Measurements from ENCODE around the gene MTAP.
"Not testable (repeated sequence)": the region's sequence is repeated elsewhere in the genome, so short reads cannot be mapped to it uniquely, and the experiment has no call there.

Gene MTAP

DNA sequence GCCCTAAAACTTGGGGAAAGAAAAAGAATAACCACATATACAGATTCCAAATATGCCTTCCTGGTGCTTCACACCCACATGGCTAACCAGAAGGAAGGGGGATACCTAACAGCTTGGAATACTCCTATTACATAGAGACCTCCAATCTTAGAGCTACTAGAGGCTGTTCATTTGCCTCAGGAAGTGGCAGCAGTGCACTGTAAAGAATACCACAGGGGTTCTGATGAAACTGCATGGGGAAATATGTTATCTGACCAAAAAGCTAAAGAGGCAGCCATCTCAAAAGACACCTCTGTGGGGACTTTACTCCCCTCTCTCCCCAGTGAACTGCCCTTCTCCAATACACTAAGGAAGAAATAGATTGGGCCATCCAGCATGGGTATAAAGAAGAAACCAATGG, 125.3 kb downstream of the MTAP start:
- no peak for DNase-seq

DNA sequence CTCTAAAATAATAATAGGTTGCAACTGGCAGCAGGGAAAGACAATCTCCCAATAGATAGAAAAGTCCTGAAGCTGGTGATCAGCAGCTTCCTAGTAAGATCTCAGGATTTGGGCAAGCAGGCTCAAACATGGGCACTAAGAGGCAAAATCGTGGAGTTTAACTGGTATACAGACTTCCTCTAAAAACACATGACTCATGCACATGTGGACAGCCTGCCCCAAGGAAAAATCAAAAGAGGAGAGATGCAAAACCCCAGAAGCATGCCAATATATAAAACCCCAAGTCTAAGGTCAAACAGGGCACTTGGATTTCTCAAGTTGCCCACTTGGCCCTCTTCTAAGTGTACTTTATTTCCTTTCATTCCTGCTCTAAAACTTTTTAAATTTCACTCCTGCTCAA, 129.0 kb downstream of the MTAP start:
- no peak for DNase-seq

GRCh38 chr9:21933281-21933680, 130.8 kb downstream of the MTAP start:
- no peak for DNase-seq

DNA sequence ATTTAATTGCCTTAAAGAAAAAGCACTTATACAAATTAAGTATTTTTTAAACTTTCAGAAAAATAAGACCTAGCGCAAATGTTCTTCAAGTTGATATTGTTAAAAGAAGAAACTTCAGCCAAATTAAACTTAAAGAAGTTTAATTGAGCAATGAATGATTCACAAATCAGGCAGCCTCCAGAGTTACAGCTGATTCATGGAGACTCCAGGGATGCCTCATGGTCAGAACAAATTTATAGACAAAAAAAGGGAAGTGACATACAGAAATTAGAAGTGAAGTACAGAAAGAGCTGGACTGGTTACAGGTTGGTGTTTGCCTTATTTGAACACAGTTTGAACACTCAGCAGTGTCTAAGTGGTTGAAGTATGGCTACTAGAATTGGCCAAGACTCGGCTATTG, 131.4 kb downstream of the MTAP start:
- no peak for DNase-seq

DNA sequence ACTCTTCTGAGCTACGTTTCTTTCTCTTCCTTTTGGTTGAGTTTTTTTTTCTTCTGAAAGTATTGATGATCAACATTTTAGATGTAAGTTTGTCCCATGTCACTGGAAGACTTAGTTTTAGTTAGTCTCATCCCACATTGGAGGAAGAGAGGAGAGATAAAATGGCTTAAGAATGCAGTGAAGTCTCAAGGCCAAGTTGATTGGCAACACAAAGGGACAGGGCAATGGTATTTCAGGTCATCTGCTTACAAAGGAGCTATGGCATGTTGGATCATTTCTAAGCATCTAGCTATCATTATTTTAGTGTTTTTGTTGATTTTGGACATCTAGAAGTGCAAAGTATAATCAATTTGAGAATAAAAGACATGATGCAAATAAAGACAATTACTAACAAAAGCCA, 133.2 kb downstream of the MTAP start:
- no peak for DNase-seq

- DNase-seq = no peak
Observed at GRCh38 chr9:21936161-21936560, 133.7 kb downstream of the MTAP start.

DNA sequence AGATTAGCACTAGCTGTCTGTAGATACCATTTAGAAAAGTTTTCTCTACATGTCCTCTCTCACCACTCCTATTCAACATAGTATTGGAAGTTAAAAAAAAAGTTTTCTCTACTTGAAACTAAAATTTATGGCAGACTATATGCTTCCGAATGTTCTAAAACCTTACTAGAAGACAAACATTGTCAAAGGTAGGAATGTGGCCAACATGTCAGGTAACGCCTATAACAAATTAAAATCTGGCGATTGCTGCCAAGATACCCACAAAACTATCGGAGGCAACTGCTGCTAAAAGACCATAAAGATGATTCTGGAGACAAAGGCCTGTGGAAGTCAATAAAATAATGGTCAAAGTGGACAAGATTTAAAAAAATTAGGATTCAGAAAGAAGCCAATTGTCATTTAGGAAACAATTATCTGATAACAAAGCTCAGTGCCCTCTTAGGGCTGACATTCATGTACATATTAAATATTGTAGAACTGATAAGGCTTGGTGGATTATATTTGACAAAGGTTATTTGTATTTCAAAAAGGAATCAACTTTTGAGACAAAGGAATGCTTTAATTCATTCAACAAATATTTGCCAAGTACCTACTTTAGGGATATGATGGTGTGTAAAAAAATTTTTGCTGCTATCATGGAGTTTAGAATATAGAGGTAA, 139.0 kb downstream of the MTAP start:
- DNase-seq = no peak

GRCh38 chr9:21943464-21943863, 141.0 kb downstream of the MTAP start:
- no peak for DNase-seq

- no peak for DNase-seq
Observed at GRCh38 chr9:21945606-21946005, 143.2 kb downstream of the MTAP start.

DNA sequence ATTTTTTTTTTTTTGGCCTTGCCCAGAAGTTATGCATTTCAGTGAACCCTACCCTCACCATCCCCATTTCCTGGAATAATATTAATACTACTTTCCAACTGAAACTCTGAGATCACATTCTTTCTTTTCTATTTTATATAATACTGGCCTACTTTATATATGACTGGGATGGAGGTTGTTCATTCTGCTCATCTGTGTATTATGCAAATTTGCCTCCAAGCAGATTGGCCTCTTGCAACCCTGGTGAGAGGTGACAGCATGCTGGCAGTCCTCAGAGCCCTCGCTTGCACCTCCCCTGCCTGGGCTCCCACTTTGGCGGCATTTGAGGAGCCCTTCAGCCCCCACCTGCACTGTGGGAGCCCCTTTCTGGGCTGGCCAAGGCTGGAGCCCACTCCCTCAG, 156.4 kb downstream of the MTAP start:
- no peak for DNase-seq

DNA sequence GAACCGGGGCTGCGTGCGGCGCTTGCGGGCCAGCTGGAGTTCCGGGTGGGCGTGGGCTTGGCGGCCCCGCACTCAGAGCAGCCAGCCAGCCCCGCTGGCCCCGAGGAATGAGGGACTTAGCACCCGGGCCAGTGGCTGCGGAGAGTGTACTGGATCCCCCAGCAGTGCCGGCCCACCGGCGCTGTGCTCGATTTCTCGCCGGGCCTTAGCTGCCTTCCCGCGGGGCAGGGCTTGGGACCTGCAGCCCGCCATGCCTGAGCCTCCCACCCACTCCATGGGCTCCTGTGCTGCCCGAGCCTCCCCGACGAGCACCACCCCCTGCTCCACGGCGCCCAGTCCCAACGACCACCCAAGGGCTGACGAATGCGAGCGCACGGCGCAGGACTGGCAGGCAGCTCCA, 156.8 kb downstream of the MTAP start:
- not testable (repeated sequence) for DNase-seq

DNA sequence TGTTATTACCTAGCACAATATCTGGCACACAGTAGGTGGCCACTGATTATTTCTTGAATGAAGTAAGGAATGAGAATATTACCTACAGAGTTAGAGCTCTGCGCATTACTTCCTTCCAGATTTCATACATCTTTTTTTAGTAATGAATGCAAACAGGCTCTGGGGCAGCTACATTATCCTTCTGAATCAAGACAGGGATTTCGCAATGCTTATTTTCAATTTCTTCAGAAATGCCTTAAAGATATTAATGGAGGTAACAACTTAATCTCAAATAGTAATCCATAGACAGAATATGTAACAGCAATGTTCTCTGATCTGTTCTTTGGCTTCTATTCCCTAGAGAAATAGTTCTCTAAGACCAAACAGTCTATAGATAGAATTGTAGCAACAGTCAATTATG, 159.1 kb downstream of the MTAP start:
- no peak for DNase-seq

- DNase-seq = peak; percentile 72
Observed at GRCh38 chr9:21964925-21965385, 162.5 kb downstream of the MTAP start.

DNA sequence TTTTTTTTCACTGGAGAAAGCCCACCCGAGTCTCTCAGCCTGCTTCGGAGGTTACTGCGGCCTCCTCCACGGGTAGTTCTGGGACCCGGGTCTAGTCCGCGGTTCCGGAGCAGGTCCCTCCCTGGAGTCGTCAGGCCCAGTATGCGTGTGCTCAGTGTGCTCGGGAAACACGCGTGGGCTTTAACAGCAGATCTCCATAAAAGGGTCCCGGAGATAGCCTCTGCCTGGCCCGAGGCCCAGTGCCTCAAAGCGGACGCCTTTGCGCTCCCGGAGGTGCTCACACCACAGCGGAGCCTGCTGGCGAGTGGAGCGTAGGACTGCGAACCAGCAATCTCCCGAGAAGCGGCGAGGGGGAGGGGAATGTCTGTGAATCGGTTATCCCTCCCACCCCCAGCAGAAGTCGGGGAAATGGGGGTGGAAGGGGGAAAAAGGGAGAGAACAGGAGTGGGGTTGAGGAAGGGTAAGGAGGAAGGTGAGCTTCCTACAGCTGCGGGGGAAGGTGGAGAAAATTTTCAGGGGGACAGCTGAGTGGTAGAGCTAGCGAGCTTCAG, 163.0 kb downstream of the MTAP start:
- peak; percentile 66 for DNase-seq

DNA sequence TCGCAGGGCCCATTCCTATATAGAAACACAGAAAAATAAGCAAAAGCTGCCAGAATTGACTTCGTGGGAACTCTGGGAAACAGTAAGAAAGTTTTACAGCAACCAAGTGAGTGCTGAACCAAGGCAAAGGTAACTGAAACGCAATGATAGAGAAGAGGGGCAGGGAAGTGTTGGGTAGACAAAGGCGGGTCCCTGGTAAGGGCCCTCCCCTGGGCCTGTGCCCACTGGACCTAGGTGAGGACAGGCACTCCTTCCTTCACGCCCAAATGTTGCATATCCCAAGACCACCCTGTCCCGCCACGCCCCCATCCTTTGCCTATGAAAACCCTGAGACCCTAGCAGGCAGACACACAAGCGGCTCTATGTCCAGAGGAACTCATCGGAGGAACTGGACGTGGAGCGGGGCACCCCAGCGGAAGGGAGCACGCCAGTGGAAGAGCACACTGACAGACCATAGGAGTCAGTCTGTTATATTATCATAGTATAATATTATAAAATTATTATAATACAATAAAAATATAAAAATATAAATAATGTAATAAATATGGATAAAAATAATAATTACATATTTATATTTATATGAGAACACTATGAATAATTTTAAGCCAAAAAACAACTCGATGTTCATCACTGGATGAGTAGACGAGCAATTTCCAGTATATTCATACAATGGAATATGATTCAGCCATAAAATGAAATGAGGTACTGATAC, 163.9 kb downstream of the MTAP start:
- no peak for DNase-seq

- no peak for DNase-seq
Observed at GRCh38 chr9:21967169-21967568, 164.7 kb downstream of the MTAP start.

DNA sequence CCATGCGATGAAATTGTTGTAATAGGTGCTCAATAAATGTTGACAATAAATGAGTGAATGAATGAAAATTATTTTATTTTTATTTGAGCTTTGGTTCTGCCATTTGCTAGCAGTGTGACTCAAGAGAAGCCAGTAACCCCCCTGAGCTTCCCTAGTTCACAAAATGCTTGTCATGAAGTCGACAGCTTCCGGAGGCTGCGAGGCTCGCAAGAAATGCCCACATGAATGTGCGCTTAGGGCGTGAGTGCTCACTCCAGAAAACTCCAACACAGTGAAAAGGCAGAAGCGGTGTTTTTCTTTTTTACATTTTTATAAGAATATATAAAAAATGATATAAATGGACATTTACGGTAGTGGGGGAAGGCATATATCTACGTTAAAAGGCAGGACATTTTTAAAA, 165.3 kb downstream of the MTAP start:
- no peak for DNase-seq

- no peak for DNase-seq
Observed at GRCh38 chr9:21968331-21969010, 166.0 kb downstream of the MTAP start.

GRCh38 chr9:21969011-21969940, 166.8 kb downstream of the MTAP start:
- DNase-seq = no peak

DNA sequence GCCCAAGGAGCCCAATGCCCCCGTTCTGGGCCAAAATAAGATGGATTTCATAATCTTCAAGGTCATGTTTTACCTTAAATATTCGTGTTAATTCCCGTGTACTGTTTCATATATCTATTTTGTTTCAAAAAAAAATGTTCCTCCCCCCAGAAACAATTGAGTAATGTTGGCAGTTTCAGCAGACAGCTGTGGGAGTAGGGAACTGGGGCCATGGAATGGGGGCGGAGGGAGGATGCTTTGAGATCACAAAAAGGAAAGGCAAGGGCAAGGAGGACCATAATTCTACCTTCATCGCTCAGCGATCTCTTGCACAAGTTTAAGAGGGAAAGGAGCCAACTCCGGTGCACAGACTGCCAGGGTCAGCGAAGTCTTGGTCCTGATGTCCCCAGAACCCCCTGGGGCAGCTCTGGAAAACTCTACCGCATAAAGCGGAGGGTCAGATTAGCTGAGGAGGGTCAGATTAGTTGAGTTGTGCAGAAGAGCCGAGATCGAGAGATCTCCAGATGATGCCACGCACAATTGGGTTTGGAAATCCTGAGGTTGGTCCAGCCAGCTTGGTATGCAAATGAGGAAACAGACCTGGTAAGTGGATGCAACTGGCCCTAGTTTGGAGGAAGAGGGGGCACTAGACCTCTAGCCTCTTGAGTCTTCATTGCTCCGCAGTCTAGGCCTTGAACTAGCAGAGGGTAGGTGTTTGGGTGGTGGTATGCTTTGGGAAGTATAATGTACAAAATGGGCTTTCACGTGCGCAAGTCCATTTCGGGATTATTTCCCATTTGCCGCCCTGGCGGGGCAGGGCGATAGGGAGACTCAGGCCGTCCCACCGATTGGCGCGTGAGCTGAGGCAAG, 167.7 kb downstream of the MTAP start:
- no peak for DNase-seq

- DNase-seq = no peak
Observed at GRCh38 chr9:21970800-21971640, 168.6 kb downstream of the MTAP start.

Measured in activated CD8-positive, alpha-beta memory T cell treated with anti-CD3 and anti-CD28 coated beads for 24 hours (primary cell).